ENCODE results near the gene SAMD3. TPM values are rescaled to one million over a fixed set of nuclear protein-coding genes. Genes with fewer than 3 reads are reported as not detected.

Gene SAMD3
- total RNA-seq, 1 donor from 2014 or later = 5.5 TPM

DNA sequence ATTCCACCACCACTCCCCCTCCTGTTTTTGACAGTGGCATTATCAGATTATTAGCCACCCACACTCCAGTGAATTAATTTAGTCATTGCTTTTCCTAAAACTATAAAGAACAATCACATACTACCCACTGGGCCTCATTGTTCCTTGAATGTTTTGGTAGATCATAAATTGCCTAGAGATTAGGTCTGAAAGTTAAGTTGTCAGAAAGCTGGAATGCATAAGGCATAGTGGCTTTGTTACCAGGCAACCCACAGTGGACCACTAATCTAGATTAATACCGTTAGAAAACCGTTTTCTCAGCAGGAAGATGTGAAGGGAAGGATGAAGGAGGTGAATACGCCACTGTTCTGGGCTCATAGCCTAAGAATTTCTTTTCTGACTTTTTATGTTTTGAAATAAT, 75.6 kb downstream of the SAMD3 start:
- Histone ChIP-seq H3K9me3 (no peaks in the 10 kb centered on the region), H3K27ac (no peak overlapping the region), H3K4me3 (no peak overlapping the region), H3K4me1 (no peaks in the 10 kb centered on the region), H3K36me3 (no peaks in the 10 kb centered on the region), H3K27me3 (ENCODE audit: low read depth) (no peaks in the 10 kb centered on the region)
- ATAC-seq (no peak), DNase-seq (no peak)
- no peak for TF ChIP-seq CTCF (IDR thresholded peaks at IDR 0.05)
- intact Hi-C loops (cut with DNase I) = no loop called here

DNA sequence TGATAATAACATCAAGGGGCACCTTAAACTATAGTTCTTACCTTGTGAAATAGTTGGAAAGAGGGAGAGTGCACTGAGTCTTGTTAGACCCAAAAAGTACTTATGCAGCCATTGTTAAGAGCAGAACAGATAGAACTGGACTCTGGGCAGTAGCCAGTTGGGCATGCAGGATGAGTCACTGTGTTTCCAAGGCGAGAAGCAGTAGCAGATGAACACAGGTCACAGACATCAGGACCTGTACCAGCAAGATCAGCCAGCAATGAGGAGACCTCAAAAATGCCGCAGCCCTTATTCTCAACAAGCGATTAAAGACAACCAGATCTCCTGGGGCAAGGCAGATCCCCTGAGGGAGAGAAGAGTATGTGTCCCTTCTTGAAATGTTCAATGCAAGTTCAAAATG, 79.0 kb downstream of the SAMD3 start:
- Histone ChIP-seq H3K27me3 (ENCODE audit: low read depth) (no peaks in the 10 kb centered on the region), H3K4me1 (no peaks in the 10 kb centered on the region), H3K27ac (no peak overlapping the region), H3K4me3 (no peak overlapping the region), H3K9me3 (no peaks in the 10 kb centered on the region), H3K36me3 (no peaks in the 10 kb centered on the region)
- DNase-seq (no peak), ATAC-seq (no peak)
- no peak for TF ChIP-seq CTCF (IDR thresholded peaks at IDR 0.05)
- intact Hi-C loops (cut with DNase I) = no loop called here

DNA sequence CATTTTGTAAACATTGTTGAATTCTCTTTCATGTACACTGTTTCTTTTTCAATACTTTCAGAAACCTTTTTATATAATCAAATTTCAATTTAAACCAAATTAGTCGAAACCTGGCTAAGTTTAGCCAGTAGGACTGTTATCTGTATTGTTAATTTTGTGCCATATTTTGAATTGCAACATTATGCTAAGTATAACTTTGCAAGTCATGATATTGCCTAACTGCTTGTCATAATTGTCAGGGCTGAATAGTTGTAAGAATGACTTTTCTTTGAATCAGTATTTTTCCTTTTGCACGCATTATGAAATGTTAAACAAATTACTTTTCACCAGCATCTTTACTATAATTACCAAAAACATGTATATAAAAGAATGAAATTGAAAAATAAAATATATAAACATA, 82.7 kb downstream of the SAMD3 start:
- Histone ChIP-seq H3K4me1 (no peaks in the 10 kb centered on the region), H3K36me3 (peaks cover 6% of the 10 kb centered on the region), H3K4me3 (no peak overlapping the region), H3K27me3 (ENCODE audit: low read depth) (no peaks in the 10 kb centered on the region), H3K9me3 (no peaks in the 10 kb centered on the region), H3K27ac (no peak overlapping the region)
- no peak for TF ChIP-seq CTCF (IDR thresholded peaks at IDR 0.05)
- ATAC-seq = no peak
- intact Hi-C loops (cut with DNase I) = no loop called here
- no peak for DNase-seq

GRCh38 chr6:130138909-130139242, 83.9 kb downstream of the SAMD3 start:
- H3K27ac ChIP-seq = no peak overlapping the region
- H3K4me1 ChIP-seq = no peaks in the 10 kb centered on the region
- no peaks in the 10 kb centered on the region for H3K27me3 ChIP-seq (ENCODE audit: low read depth)
- H3K36me3 ChIP-seq = peaks cover 6% of the 10 kb centered on the region
- DNase-seq = no peak
- TF ChIP-seq CTCF (IDR thresholded peaks at IDR 0.05) = no peak
- no peaks in the 10 kb centered on the region for H3K9me3 ChIP-seq
- ATAC-seq = no peak
- intact Hi-C loops (cut with DNase I) = no loop called here
- no peak overlapping the region for H3K4me3 ChIP-seq

DNA sequence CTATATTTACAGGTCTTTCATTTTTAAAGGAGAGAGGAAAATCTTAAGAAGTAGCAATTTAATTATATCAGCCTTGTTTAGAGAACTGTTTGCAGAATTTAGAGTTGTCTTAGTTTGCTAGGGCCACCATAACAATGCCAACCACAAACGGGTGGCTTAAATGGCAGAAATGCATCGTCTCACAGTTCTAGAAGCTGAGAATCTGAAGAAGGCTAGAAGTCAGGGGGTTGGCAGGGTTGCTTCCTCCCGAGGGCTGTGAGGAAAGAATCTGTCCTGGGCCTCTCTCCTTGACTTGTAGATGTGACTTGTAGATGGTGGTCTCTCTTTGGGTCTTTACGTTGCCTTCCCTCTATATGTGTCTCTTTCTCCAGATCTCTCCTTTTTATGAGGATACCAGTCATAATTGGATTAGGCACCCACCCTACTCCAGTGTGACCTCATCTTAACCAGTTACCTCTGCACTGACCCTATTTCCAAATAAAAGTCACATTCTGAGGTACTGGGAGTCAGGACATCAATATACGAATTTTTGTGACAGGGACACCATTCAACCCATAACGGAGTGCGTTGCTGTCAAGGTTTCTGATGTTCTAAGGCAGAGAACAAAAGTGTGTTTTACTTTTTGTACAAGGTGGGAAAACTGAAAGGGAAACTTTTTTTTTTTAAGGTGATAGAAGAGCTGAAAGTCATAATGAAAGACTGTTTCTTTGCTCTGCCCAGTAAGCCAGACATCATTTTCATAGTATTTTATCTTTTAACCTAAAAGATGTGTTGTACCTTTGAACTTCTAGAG, 84.4 kb downstream of the SAMD3 start:
- no peak overlapping the region for H3K27ac ChIP-seq
- no peak for ATAC-seq
- no peak overlapping the region for H3K4me3 ChIP-seq
- intact Hi-C loops (cut with DNase I) = no loop called here
- H3K36me3 ChIP-seq = peaks cover 6% of the 10 kb centered on the region
- DNase-seq = no peak
- H3K9me3 ChIP-seq = no peaks in the 10 kb centered on the region
- no peaks in the 10 kb centered on the region for H3K4me1 ChIP-seq
- TF ChIP-seq CTCF (IDR thresholded peaks at IDR 0.05) = no peak
- H3K27me3 ChIP-seq (ENCODE audit: low read depth) = no peaks in the 10 kb centered on the region

Data from lower lobe of right lung (tissue), 2 donors.